Fibroblast of the aortic adventitia (primary cell): ENCODE measurements around the gene AOPEP. TPM values are rescaled to one million over a fixed set of nuclear protein-coding genes. Genes with fewer than 3 reads are reported as not detected.
"Not testable (repeated sequence)": the region's sequence is repeated elsewhere in the genome, so short reads cannot be mapped to it uniquely, and the experiment has no call there.

ENCODE experiments used
- DNase-seq: peaks from one replicate; pipeline ENCODE4 v3.0.0-alpha.2; 2010; ENCODE audit warnings: low read depth
- H3K4me3 ChIP-seq: 2 replicates; pipeline ENCODE4 v1.5.1; 2011; ENCODE audit warnings: low read depth, mild to moderate bottlenecking, control low read depth, low read length, moderate library complexity
- CTCF ChIP-seq: IDR thresholded peaks from 2 replicates; pipeline ENCODE4 v1.5.1; 2011; ENCODE audit warnings: mild to moderate bottlenecking, low read length, control low read depth, inconsistent platforms; ENCODE audit not compliant: insufficient read depth
- total RNA-seq: library from RNA; depleted of rRNA; stranded (reverse); fragments of >200 nt; gene quantifications from 2 replicates; pipeline ENCODE4 v1.2.3, GENCODE V29; 2012; ENCODE audit warnings: low replicate concordance

Gene AOPEP
- total RNA-seq, 1 donor: 39.7 TPM

- H3K4me3 ChIP-seq: no peak overlapping the region
- no peak for TF ChIP-seq CTCF
Measured at GRCh38 chr9:94843134-94843533, 116.6 kb downstream of the AOPEP start.

GRCh38 chr9:94846739-94847138 lies 120.2 kb downstream of the AOPEP start:
- no peak for TF ChIP-seq CTCF
- H3K4me3 ChIP-seq: no peak overlapping the region
- no peak for DNase-seq

More at GRCh38 chr9:94843134-94843533, 116.6 kb downstream of the AOPEP start:
- DNase-seq: no peak

GRCh38 chr9:94847486-94847885 lies 121.0 kb downstream of the AOPEP start:
- TF ChIP-seq CTCF: no peak
- DNase-seq: peak; percentile 89
- H3K4me3 ChIP-seq: no peak overlapping the region

GRCh38 chr9:94848791-94849190 lies 122.3 kb downstream of the AOPEP start:
- not testable (repeated sequence) for H3K4me3 ChIP-seq, DNase-seq

GRCh38 chr9:94850540-94851434 lies 124.3 kb downstream of the AOPEP start:
- no peak for TF ChIP-seq CTCF
- DNase-seq: no peak
- H3K4me3 ChIP-seq: no peak overlapping the region

GRCh38 chr9:94851467-94851866 lies 125.0 kb downstream of the AOPEP start:
- TF ChIP-seq CTCF: no peak
- no peak for DNase-seq
- no peak overlapping the region for H3K4me3 ChIP-seq

GRCh38 chr9:94851892-94852291 lies 125.4 kb downstream of the AOPEP start:
- H3K4me3 ChIP-seq: no peak overlapping the region
- no peak for TF ChIP-seq CTCF
- DNase-seq: no peak
